HEK293 (cell line): ENCODE data around the gene AKT1.

Experiments
- BCL11B ChIP-seq: fragments of 450-650 bp; formaldehyde crosslinking; IDR thresholded peaks from 2 replicates; pipeline ENCODE4 v1.5.1; 2016; ENCODE audit warnings: low read depth, missing biosample characterization, missing genetic modification characterization
- CTCF ChIP-seq: fragments of 450-650 bp; formaldehyde crosslinking; IDR thresholded peaks from 2 replicates; pipeline ENCODE4 v1.5.1; 2016; ENCODE audit warnings: missing biosample characterization, missing genetic modification characterization
- EGR2 ChIP-seq: fragments of 450-650 bp; formaldehyde crosslinking; IDR thresholded peaks from 2 replicates; pipeline ENCODE4 v1.5.1; 2016; ENCODE audit warnings: low read depth, missing biosample characterization, missing genetic modification characterization
- HOXD13 ChIP-seq: sonication (generic); formaldehyde crosslinking; IDR thresholded peaks from 2 replicates; pipeline ENCODE4 v1.8.0; 2022; ENCODE audit warnings: missing genetic modification reagents, borderline replicate concordance
- KLF8 ChIP-seq: fragments of 450-650 bp; formaldehyde crosslinking; IDR thresholded peaks from 2 replicates; pipeline ENCODE4 v1.5.1; 2016; ENCODE audit warnings: missing biosample characterization, missing genetic modification characterization
- SP2 ChIP-seq: fragments of 450-650 bp; formaldehyde crosslinking; IDR thresholded peaks from 2 replicates; pipeline ENCODE4 v1.5.1; 2016; ENCODE audit warnings: missing biosample characterization, missing genetic modification characterization
- TCF7L2 ChIP-seq: IDR thresholded peaks from 2 replicates; pipeline ENCODE4 v1.6.1; 2011; ENCODE audit warnings: low read depth, mild to moderate bottlenecking, inconsistent platforms, low read length, moderate library complexity, borderline replicate concordance
- YY1 ChIP-seq: fragments of 450-650 bp; formaldehyde crosslinking; IDR thresholded peaks from 2 replicates; pipeline ENCODE4 v1.5.1; 2018; ENCODE audit warnings: missing biosample characterization, missing genetic modification characterization
- ZBTB21 ChIP-seq: fragments of 450-650 bp; formaldehyde crosslinking; IDR thresholded peaks from 2 replicates; pipeline ENCODE4 v1.5.1; 2017; ENCODE audit warnings: missing biosample characterization, missing genetic modification characterization
- ZNF114 ChIP-seq: fragments of 450-650 bp; formaldehyde crosslinking; IDR thresholded peaks from 2 replicates; pipeline ENCODE4 v1.5.0; 2017; ENCODE audit warnings: missing biosample characterization, missing genetic modification characterization
- ZNF24 ChIP-seq: fragments of 450-650 bp; formaldehyde crosslinking; IDR thresholded peaks from 2 replicates; pipeline ENCODE4 v1.5.1; 2016; ENCODE audit warnings: missing biosample characterization, missing genetic modification characterization
- ZNF302 ChIP-seq: fragments of 450-650 bp; formaldehyde crosslinking; IDR thresholded peaks from 2 replicates; pipeline ENCODE4 v1.5.1; 2016; ENCODE audit warnings: missing biosample characterization, missing genetic modification characterization, low read depth
- ZNF37A ChIP-seq: fragments of 450-650 bp; IDR thresholded peaks from 2 replicates; pipeline ENCODE4 v1.5.1; 2018; ENCODE audit warnings: missing biosample characterization, missing genetic modification characterization
- ZNF610 ChIP-seq: fragments of 450-650 bp; formaldehyde crosslinking; IDR thresholded peaks from 2 replicates; pipeline ENCODE4 v1.5.1; 2016; ENCODE audit warnings: missing biosample characterization, missing genetic modification characterization, borderline replicate concordance
- ZNF623 ChIP-seq: fragments of 450-650 bp; formaldehyde crosslinking; IDR thresholded peaks from 2 replicates; pipeline ENCODE4 v1.5.1; 2016; ENCODE audit warnings: missing biosample characterization, missing genetic modification characterization
- ZNF629 ChIP-seq: fragments of 450-650 bp; formaldehyde crosslinking; IDR thresholded peaks from 2 replicates; pipeline ENCODE4 v1.5.1; 2017; ENCODE audit warnings: missing biosample characterization, missing genetic modification characterization
- ZNF692 ChIP-seq: fragments of 450-650 bp; formaldehyde crosslinking; IDR thresholded peaks from 2 replicates; pipeline ENCODE4 v1.5.1; 2016; ENCODE audit warnings: missing biosample characterization, missing genetic modification characterization
- ZNF76 ChIP-seq: fragments of 450-650 bp; formaldehyde crosslinking; IDR thresholded peaks from 2 replicates; pipeline ENCODE4; 2016; ENCODE audit warnings: low read depth, missing biosample characterization, missing genetic modification characterization, borderline replicate concordance
- ZSCAN5A ChIP-seq: fragments of 450-650 bp; formaldehyde crosslinking; IDR thresholded peaks from 2 replicates; pipeline ENCODE4 v1.5.1; 2016; ENCODE audit warnings: missing biosample characterization, missing genetic modification characterization
- TF ChIP-seq, protein P1 (sequence below): fragments of 450-650 bp; formaldehyde crosslinking; IDR thresholded peaks from 2 replicates; pipeline ENCODE4 v1.5.1; 2016; ENCODE audit warnings: missing biosample characterization, missing genetic modification characterization, borderline replicate concordance
- TF ChIP-seq, protein P2 (sequence below): fragments of 450-650 bp; formaldehyde crosslinking; IDR thresholded peaks from 2 replicates; pipeline ENCODE4 v1.5.1; 2016; ENCODE audit warnings: missing biosample characterization, missing genetic modification characterization, borderline replicate concordance
- TF ChIP-seq, protein P3 (sequence below): fragments of 450-650 bp; formaldehyde crosslinking; IDR thresholded peaks from 2 replicates; pipeline ENCODE4 v1.5.1; 2016; ENCODE audit warnings: missing biosample characterization, missing genetic modification characterization

The AKT1 gene

GRCh38 chr14:104752735-104753527 lies 42.6 kb downstream of the AKT1 start, which contains the start of gene SIVA1 (continued):
- TF ChIP-seq YY1 (tag by site-specific recombination) (peak; percentile 80; the same call in 1 of the 2 replicates), TCF7L2 (no peak), EGR2 (tag by site-specific recombination) (peak; percentile 95), KLF8 (tag by site-specific recombination) (peak; percentile 97), ZNF302 (tag by site-specific recombination) (no peak), ZNF610 (tag by site-specific recombination) (peak; percentile 66), ZNF692 (tag by site-specific recombination) (peak; percentile 54), HOXD13 (CRISPR knock-in tag) (no peak), ZNF76 (tag by site-specific recombination) (peak; percentile 41; the same call in 1 of the 2 replicates), ZBTB21 (tag by site-specific recombination) (peak; percentile 98), CTCF (no peak), ZNF629 (peak; percentile 99), ZNF24 (tag by site-specific recombination) (0 out of 2 replicates have a peak, but pooled peaks have one; percentile 11), ZNF114 (tag by site-specific recombination) (no peak), SP2 (tag by site-specific recombination) (peak; percentile 99), ZNF37A (tag by site-specific recombination) (no peak), ZNF623 (tag by site-specific recombination) (no peak), ZSCAN5A (peak; percentile 89; the same call in 1 of the 2 replicates), BCL11B (tag by site-specific recombination) (peak; percentile 97)
- TF ChIP-seq, protein P1, sequence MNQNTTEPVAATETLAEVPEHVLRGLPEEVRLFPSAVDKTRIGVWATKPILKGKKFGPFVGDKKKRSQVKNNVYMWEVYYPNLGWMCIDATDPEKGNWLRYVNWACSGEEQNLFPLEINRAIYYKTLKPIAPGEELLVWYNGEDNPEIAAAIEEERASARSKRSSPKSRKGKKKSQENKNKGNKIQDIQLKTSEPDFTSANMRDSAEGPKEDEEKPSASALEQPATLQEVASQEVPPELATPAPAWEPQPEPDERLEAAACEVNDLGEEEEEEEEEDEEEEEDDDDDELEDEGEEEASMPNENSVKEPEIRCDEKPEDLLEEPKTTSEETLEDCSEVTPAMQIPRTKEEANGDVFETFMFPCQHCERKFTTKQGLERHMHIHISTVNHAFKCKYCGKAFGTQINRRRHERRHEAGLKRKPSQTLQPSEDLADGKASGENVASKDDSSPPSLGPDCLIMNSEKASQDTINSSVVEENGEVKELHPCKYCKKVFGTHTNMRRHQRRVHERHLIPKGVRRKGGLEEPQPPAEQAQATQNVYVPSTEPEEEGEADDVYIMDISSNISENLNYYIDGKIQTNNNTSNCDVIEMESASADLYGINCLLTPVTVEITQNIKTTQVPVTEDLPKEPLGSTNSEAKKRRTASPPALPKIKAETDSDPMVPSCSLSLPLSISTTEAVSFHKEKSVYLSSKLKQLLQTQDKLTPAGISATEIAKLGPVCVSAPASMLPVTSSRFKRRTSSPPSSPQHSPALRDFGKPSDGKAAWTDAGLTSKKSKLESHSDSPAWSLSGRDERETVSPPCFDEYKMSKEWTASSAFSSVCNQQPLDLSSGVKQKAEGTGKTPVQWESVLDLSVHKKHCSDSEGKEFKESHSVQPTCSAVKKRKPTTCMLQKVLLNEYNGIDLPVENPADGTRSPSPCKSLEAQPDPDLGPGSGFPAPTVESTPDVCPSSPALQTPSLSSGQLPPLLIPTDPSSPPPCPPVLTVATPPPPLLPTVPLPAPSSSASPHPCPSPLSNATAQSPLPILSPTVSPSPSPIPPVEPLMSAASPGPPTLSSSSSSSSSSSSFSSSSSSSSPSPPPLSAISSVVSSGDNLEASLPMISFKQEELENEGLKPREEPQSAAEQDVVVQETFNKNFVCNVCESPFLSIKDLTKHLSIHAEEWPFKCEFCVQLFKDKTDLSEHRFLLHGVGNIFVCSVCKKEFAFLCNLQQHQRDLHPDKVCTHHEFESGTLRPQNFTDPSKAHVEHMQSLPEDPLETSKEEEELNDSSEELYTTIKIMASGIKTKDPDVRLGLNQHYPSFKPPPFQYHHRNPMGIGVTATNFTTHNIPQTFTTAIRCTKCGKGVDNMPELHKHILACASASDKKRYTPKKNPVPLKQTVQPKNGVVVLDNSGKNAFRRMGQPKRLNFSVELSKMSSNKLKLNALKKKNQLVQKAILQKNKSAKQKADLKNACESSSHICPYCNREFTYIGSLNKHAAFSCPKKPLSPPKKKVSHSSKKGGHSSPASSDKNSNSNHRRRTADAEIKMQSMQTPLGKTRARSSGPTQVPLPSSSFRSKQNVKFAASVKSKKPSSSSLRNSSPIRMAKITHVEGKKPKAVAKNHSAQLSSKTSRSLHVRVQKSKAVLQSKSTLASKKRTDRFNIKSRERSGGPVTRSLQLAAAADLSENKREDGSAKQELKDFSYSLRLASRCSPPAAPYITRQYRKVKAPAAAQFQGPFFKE (tag by site-specific recombination), result no peak
- TF ChIP-seq, protein P2, sequence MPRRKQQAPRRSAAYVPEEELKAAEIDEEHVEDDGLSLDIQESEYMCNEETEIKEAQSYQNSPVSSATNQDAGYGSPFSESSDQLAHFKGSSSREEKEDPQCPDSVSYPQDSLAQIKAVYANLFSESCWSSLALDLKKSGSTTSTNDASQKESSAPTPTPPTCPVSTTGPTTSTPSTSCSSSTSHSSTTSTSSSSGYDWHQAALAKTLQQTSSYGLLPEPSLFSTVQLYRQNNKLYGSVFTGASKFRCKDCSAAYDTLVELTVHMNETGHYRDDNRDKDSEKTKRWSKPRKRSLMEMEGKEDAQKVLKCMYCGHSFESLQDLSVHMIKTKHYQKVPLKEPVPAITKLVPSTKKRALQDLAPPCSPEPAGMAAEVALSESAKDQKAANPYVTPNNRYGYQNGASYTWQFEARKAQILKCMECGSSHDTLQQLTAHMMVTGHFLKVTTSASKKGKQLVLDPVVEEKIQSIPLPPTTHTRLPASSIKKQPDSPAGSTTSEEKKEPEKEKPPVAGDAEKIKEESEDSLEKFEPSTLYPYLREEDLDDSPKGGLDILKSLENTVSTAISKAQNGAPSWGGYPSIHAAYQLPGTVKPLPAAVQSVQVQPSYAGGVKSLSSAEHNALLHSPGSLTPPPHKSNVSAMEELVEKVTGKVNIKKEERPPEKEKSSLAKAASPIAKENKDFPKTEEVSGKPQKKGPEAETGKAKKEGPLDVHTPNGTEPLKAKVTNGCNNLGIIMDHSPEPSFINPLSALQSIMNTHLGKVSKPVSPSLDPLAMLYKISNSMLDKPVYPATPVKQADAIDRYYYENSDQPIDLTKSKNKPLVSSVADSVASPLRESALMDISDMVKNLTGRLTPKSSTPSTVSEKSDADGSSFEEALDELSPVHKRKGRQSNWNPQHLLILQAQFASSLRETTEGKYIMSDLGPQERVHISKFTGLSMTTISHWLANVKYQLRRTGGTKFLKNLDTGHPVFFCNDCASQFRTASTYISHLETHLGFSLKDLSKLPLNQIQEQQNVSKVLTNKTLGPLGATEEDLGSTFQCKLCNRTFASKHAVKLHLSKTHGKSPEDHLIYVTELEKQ (tag by site-specific recombination), result 0 out of 2 replicates have a peak, but pooled peaks have one; percentile 27
- TF ChIP-seq, protein P3, sequence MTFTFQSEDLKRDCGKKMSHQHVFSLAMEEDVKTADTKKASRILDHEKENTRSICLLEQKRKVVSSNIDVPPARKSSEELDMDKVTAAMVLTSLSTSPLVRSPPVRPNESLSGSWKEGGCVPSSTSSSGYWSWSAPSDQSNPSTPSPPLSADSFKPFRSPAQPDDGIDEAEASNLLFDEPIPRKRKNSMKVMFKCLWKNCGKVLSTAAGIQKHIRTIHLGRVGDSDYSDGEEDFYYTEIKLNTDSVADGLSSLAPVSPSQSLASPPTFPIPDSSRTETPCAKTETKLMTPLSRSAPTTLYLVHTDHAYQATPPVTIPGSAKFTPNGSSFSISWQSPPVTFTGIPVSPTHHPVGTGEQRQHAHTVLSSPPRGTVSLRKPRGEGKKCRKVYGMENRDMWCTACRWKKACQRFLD (tag by site-specific recombination), result no peak
